OCI-LY1 (cell line): ENCODE measurements around the gene HACD3.
"Not testable (repeated sequence)": the region's sequence is repeated elsewhere in the genome, so short reads cannot be mapped to it uniquely, and the experiment has no call there.

ENCODE experiments used
- H2AFZ ChIP-seq: fragments of 200-600 bp; sonication (generic), shearing (Covaris generic); 2 replicates; pipeline ENCODE4 v1.6.0; 2014; ENCODE audit warnings: antibody characterized with exemption, mild to moderate bottlenecking, low read length
- H3F3A ChIP-seq: fragments of 200-600 bp; sonication (generic), shearing (Covaris generic); 2 replicates; pipeline ENCODE4 v1.6.0; 2014; ENCODE audit warnings: mild to moderate bottlenecking, antibody characterized with exemption, low read length, moderate library complexity; ENCODE audit not compliant: insufficient read depth
- H3K27ac ChIP-seq: fragments of 200-600 bp; sonication (generic); 2 replicates; pipeline ENCODE4 v1.5.1; 2014; ENCODE audit warnings: low read length, mixed run types, mild to moderate bottlenecking, low read depth; ENCODE audit not compliant: poor library complexity, severe bottlenecking
- H3K27me3 ChIP-seq: fragments of 200-600 bp; sonication (generic); 2 replicates; pipeline ENCODE4 v1.6.0; 2014; ENCODE audit warnings: antibody characterized with exemption, mild to moderate bottlenecking, low read length, moderate library complexity; ENCODE audit not compliant: insufficient read depth
- H3K36me3 ChIP-seq: fragments of 200-600 bp; sonication (generic); 2 replicates; pipeline ENCODE4 v1.6.1; 2014; ENCODE audit warnings: mild to moderate bottlenecking, antibody characterized with exemption, low read length, moderate library complexity, mixed read lengths; ENCODE audit not compliant: insufficient read depth
- H3K4me1 ChIP-seq: fragments of 200-600 bp; sonication (generic); 2 replicates; pipeline ENCODE4 v1.5.1; 2014; ENCODE audit warnings: mild to moderate bottlenecking, low read length, moderate library complexity; ENCODE audit not compliant: insufficient read depth, severe bottlenecking
- H3K4me2 ChIP-seq: fragments of 200-600 bp; sonication (generic), shearing (Covaris generic); 2 replicates; pipeline ENCODE4 v1.6.1; 2014; ENCODE audit warnings: low read length
- H3K4me3 ChIP-seq: fragments of 200-600 bp; sonication (generic); 2 replicates; pipeline ENCODE4 v1.5.1; 2014; ENCODE audit warnings: low read length, low read depth, mild to moderate bottlenecking, mixed read lengths; ENCODE audit not compliant: poor library complexity, severe bottlenecking
- H3K79me2 ChIP-seq: fragments of 200-600 bp; shearing (Covaris generic); 2 replicates; pipeline ENCODE4 v1.6.1; 2016; ENCODE audit warnings: mixed run types, low read length, mixed read lengths; ENCODE audit not compliant: insufficient read depth
- H3K9ac ChIP-seq: fragments of 200-600 bp; sonication (generic), shearing (Covaris generic); 2 replicates; pipeline ENCODE4 v1.6.1; 2014; ENCODE audit warnings: mild to moderate bottlenecking, low read length, mixed read lengths
- H3K9me2 ChIP-seq: fragments of 200-600 bp; sonication (generic), shearing (Covaris generic); 2 replicates; pipeline ENCODE4 v1.6.1; 2014; ENCODE audit warnings: low read depth, mild to moderate bottlenecking, low read length, mixed read lengths
- H3K9me3 ChIP-seq: fragments of 200-600 bp; shearing (Covaris generic); 2 replicates; pipeline ENCODE4 v1.6.1; 2014; ENCODE audit warnings: low read length, mixed read lengths
- H4K20me1 ChIP-seq: fragments of 200-600 bp; sonication (generic), shearing (Covaris generic); 2 replicates; pipeline ENCODE4 v1.6.0; 2016; ENCODE audit warnings: mild to moderate bottlenecking, low read length; ENCODE audit not compliant: insufficient read depth
- EZH2 ChIP-seq: fragments of 200-600 bp; sonication (generic), shearing (Covaris generic); IDR thresholded peaks from 2 replicates; pipeline ENCODE4 v1.8.0; 2017; ENCODE audit warnings: borderline replicate concordance, mixed run types, mild to moderate bottlenecking, antibody characterized with exemption, low read length, moderate library complexity, mixed read lengths
- TF ChIP-seq, protein P1 (sequence below): fragments of 200-600 bp; sonication (generic), shearing (Covaris generic); IDR thresholded peaks from 2 replicates; pipeline ENCODE4 v1.5.1; 2017; ENCODE audit warnings: mild to moderate bottlenecking, antibody characterized with exemption, low read length, moderate library complexity, mixed read lengths

Gene HACD3

DNA sequence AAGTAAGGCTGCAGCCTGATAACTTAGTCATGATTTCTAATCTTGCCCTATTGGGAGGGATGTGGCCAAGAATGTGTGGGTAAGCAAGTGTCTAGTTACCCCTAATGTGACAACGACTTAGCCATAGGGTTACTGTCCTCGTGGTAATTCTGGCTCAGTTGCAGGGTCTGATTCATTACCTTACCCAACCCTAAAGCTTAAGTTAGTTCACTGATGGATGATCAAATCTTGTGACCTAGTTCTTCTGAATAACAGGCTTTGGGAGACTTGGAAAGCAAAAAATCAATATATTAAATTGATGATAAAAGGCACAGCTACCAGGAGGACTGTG is 82.3 kb downstream of the HACD3 start:
- H3K4me2 ChIP-seq = peak overlapping the region; percentile 92
- 0 out of 2 replicates have a peak, but pooled peaks cover 4% of the 10 kb centered on the region for H3K79me2 ChIP-seq
- no peaks in the 10 kb centered on the region for H4K20me1 ChIP-seq
- H3F3A ChIP-seq = no peaks in the 10 kb centered on the region
- no peak overlapping the region for H2AFZ ChIP-seq
- TF ChIP-seq, protein P1, sequence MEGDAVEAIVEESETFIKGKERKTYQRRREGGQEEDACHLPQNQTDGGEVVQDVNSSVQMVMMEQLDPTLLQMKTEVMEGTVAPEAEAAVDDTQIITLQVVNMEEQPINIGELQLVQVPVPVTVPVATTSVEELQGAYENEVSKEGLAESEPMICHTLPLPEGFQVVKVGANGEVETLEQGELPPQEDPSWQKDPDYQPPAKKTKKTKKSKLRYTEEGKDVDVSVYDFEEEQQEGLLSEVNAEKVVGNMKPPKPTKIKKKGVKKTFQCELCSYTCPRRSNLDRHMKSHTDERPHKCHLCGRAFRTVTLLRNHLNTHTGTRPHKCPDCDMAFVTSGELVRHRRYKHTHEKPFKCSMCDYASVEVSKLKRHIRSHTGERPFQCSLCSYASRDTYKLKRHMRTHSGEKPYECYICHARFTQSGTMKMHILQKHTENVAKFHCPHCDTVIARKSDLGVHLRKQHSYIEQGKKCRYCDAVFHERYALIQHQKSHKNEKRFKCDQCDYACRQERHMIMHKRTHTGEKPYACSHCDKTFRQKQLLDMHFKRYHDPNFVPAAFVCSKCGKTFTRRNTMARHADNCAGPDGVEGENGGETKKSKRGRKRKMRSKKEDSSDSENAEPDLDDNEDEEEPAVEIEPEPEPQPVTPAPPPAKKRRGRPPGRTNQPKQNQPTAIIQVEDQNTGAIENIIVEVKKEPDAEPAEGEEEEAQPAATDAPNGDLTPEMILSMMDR = no peak
- no peak for TF ChIP-seq EZH2
- peak overlapping the region; percentile 80; the same call in 1 of the 2 replicates for H3K9ac ChIP-seq
- H3K4me3 ChIP-seq = no peak overlapping the region
- H3K27ac ChIP-seq = no peak overlapping the region
- no peaks in the 10 kb centered on the region for H3K9me2 ChIP-seq
- no peaks in the 10 kb centered on the region for H3K9me3 ChIP-seq
- peaks cover 43% of the 10 kb centered on the region for H3K4me1 ChIP-seq
- no peaks in the 10 kb centered on the region for H3K36me3 ChIP-seq
- no peaks in the 10 kb centered on the region for H3K27me3 ChIP-seq

DNA sequence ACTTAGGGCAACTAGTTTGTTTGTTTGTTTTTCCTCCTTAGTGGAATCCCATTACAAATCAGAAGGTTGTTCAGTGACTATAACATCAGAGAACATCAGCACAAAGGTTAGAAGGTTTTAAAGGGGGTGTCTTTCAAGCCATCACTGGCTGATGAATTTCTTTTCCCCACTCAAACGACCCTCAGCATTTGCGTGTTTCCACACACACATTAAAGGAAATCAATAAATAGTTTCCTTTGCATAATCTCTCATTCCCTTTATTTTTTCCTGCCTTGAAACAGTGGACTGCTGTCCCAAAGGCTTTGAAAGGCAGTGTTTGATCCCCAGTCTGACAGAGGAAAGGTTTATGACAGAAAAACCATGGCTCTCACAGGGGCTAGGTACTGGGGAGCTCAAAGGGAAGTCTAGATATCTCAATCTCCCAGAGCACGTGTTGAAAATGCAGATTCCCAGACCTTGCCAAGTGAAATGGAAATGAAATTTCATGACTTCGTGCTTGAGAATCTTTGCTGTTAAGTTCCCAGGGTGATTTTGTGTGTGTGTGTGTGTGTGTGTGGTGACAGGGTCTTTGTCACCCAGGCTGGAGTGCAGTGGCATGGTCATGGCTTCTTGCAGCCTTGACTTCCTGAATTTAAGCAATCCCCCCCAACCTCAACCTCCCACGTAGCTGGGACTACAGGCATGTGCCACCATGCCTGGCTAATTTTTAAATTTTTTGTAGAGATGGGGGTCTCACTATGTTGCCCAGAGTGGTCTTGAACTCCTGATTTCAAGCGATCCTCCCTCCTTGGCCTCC is 82.9 kb downstream of the HACD3 start:
- H3K9me3 ChIP-seq = no peaks in the 10 kb centered on the region
- H2AFZ ChIP-seq = no peak overlapping the region
- 0 out of 2 replicates have a peak, but pooled peaks cover 4% of the 10 kb centered on the region for H3K79me2 ChIP-seq
- peak overlapping the region; percentile 13; the same call in 1 of the 2 replicates for H3K4me2 ChIP-seq
- H3K9ac ChIP-seq = no peak overlapping the region
- no peak overlapping the region for H3K4me3 ChIP-seq
- H3K27me3 ChIP-seq = no peaks in the 10 kb centered on the region
- no peaks in the 10 kb centered on the region for H4K20me1 ChIP-seq
- no peak for TF ChIP-seq EZH2
- TF ChIP-seq, protein P1 = no peak
- no peaks in the 10 kb centered on the region for H3K36me3 ChIP-seq
- no peaks in the 10 kb centered on the region for H3F3A ChIP-seq
- no peaks in the 10 kb centered on the region for H3K9me2 ChIP-seq
- no peak overlapping the region for H3K27ac ChIP-seq
- H3K4me1 ChIP-seq = peaks cover 43% of the 10 kb centered on the region

GRCh38 chr15:65615887-65616286 is 85.6 kb downstream of the HACD3 start:
- not testable (repeated sequence) for H4K20me1 ChIP-seq, H3K4me2 ChIP-seq, H3F3A ChIP-seq, H3K9me3 ChIP-seq, H3K9me2 ChIP-seq, H3K9ac ChIP-seq, H3K27me3 ChIP-seq, H2AFZ ChIP-seq, H3K27ac ChIP-seq, H3K36me3 ChIP-seq, H3K4me3 ChIP-seq, H3K79me2 ChIP-seq
- H3K4me1 ChIP-seq = peaks cover 22% of the 10 kb centered on the region

DNA sequence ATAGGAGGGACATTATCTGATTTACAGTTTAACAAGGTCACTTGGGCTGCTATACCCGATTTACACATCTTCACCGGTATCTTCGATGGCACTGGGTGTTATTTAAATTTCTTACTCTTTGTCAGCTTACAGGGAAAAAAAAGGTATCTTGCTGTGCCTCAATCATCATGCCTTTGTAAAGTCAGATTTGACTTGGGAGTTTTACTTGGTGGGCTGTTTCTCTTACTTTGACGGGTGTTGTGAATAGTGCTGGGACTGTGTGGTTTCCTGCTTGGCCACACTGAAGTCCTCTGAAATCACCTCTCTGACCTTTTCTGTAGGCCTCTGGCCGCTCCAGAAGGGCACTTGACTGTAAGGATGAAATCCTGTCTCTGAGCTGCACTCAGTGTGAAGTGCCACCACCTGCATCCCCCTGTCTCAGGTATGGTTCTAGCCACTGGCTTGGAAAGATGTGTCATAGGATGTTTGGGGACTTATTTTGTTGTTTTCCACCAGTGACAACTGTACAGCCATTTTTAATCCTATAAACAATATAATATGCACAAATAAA is 88.4 kb downstream of the HACD3 start:
- Histone ChIP-seq H3K27me3 (no peaks in the 10 kb centered on the region), H3K79me2 (no peaks in the 10 kb centered on the region), H3F3A (no peaks in the 10 kb centered on the region), H3K27ac (no peak overlapping the region), H3K9me3 (no peaks in the 10 kb centered on the region), H2AFZ (no peak overlapping the region), H3K4me3 (no peak overlapping the region), H3K9me2 (no peaks in the 10 kb centered on the region), H3K4me2 (no peak overlapping the region), H3K9ac (no peak overlapping the region), H4K20me1 (no peaks in the 10 kb centered on the region), H3K36me3 (no peaks in the 10 kb centered on the region), H3K4me1 (no peaks in the 10 kb centered on the region)
- TF ChIP-seq, protein P1 = no peak
- TF ChIP-seq EZH2 = no peak
